HEK293 (cell line): ENCODE data around the gene COP1.

Source experiments
- CTCF ChIP-seq: fragments of 450-650 bp; formaldehyde crosslinking; IDR thresholded peaks from 2 replicates; pipeline ENCODE4 v1.5.1; 2016; ENCODE audit warnings: missing biosample characterization, missing genetic modification characterization
- KLF1 ChIP-seq: fragments of 450-650 bp; formaldehyde crosslinking; IDR thresholded peaks from 2 replicates; pipeline ENCODE4 v1.5.1; 2016; ENCODE audit warnings: missing biosample characterization, missing genetic modification characterization
- KLF16 ChIP-seq: fragments of 450-650 bp; formaldehyde crosslinking; IDR thresholded peaks from 2 replicates; pipeline ENCODE4 v1.5.1; 2017; ENCODE audit warnings: missing biosample characterization, missing genetic modification characterization
- PRDM4 ChIP-seq: fragments of 450-650 bp; formaldehyde crosslinking; IDR thresholded peaks from 2 replicates; pipeline ENCODE4 v1.5.1; 2017; ENCODE audit warnings: missing biosample characterization, missing genetic modification characterization
- YY1 ChIP-seq: fragments of 450-650 bp; formaldehyde crosslinking; IDR thresholded peaks from 2 replicates; pipeline ENCODE4 v1.5.1; 2018; ENCODE audit warnings: missing biosample characterization, missing genetic modification characterization
- ZBTB26 ChIP-seq: fragments of 450-650 bp; formaldehyde crosslinking; optimal IDR thresholded peaks from 2 replicates; pipeline ENCODE3; 2016; ENCODE audit warnings: missing biosample characterization, mild to moderate bottlenecking, missing genetic modification characterization
- ZBTB7A ChIP-seq: fragments of 450-650 bp; formaldehyde crosslinking; IDR thresholded peaks from 2 replicates; pipeline ENCODE4 v1.5.1; 2016; ENCODE audit warnings: low read depth, missing biosample characterization, missing genetic modification characterization
- ZNF274 ChIP-seq, 2 experiments: fragments of 200-500 bp in 1 of 2; fragments of 450-650 bp in 1 of 2; sonication (Bioruptor generic) in 1 of 2; formaldehyde crosslinking in 1 of 2; IDR thresholded peaks; 2 replicates each; pipeline versions ENCODE4 v1.5.1 to v1.6.1; 2014 to 2016; ENCODE audit warnings: borderline replicate concordance in 1 of 2, inconsistent platforms in 1 of 2, low read length in 1 of 2, missing biosample characterization in 1 of 2, missing genetic modification characterization in 1 of 2
- ZNF510 ChIP-seq: fragments of 450-650 bp; formaldehyde crosslinking; IDR thresholded peaks from 2 replicates; pipeline ENCODE4 v1.5.1; 2018; ENCODE audit warnings: mild to moderate bottlenecking, missing genetic modification characterization, missing biosample characterization; ENCODE audit not compliant: insufficient replicate concordance

GRCh38 chr1:176032040-176032645, 174.9 kb downstream of the COP1 start:
- TF ChIP-seq ZBTB7A (tag by site-specific recombination) = no peak
- no peak for TF ChIP-seq CTCF (tag by site-specific recombination)
- TF ChIP-seq ZNF510 = no peak
- no peak for TF ChIP-seq KLF16 (tag by site-specific recombination)
- TF ChIP-seq YY1 (tag by site-specific recombination) = no peak
- no peak for TF ChIP-seq ZBTB26 (tag by site-specific recombination)
- no peak for TF ChIP-seq ZNF274 (IDR thresholded peaks at IDR 0.05; ENCODE audit: low read length)
- TF ChIP-seq ZNF274 (tag by site-specific recombination; IDR thresholded peaks at IDR 0.05; ENCODE audit: borderline replicate concordance) = no peak
- TF ChIP-seq KLF1 (tag by site-specific recombination) = no peak
- no peak for TF ChIP-seq PRDM4 (tag by site-specific recombination)
